Measurements from ENCODE around the gene INPP4A.

GRCh38 chr2:98479371-98479770, 34.7 kb downstream of the INPP4A start:
- TF ChIP-seq POLR2A (IDR thresholded peaks at IDR 0.05) (no peak), CTCF (IDR thresholded peaks at IDR 0.05) (no peak), EP300 (IDR thresholded peaks at IDR 0.05) (no peak)
